GM10248 (cell line): ENCODE results near the gene SPRN.
"Not testable (repeated sequence)": the region's sequence is repeated elsewhere in the genome, so short reads cannot be mapped to it uniquely, and the experiment has no call there.

Source experiments
- CTCF ChIA-PET: fragments of 300-600 bp; sonication (Branson Sonifier 250); formaldehyde crosslinking; extraction: SDS; loops from one replicate; lab custom pipeline; 2021; ENCODE audit warnings: antibody characterized with exemption; lab: Yijun Ruan, JAX
- POLR2A ChIA-PET: fragments of 350-650 bp; sonication (Branson Sonifier 250); formaldehyde crosslinking; extraction: SDS; loops from one replicate; lab custom pipeline; 2020; ENCODE audit warnings: antibody characterized with exemption; lab: Yijun Ruan, JAX
- DNase-seq: peaks from one replicate; pipeline ENCODE4 v3.0.0; 2012; ENCODE audit errors: extremely low spot score
- CTCF ChIP-seq: IDR thresholded peaks from 2 replicates; pipeline ENCODE4 v1.5.1; 2012; ENCODE audit warnings: mild to moderate bottlenecking, low read depth; ENCODE audit errors: extremely low read depth, missing control alignments, control extremely low read depth

SPRN gene

GRCh38 chr10:133377025-133377817 is 47.2 kb downstream of the SPRN start:
- DNase-seq: no peak
- ChIA-PET POLR2A (interaction anchor here (0.6 kb wide), 1 partner anchor 102 kb away, joined by 3 read pairs; no protein-coding TSS in a partner anchor), CTCF (interaction anchor here (1.0 to 3.4 kb wide), 5 partner anchors 12 to 48 kb away, joined by 3 to 12 read pairs (median 3); partner anchors contain the start of gene PRAP1)
- TF ChIP-seq CTCF: no peak

GRCh38 chr10:133376183-133376582 is 48.2 kb downstream of the SPRN start:
- CTCF ChIA-PET: interaction anchor here (1.0 to 3.4 kb wide), 3 partner anchors 14 to 47 kb away, joined by 3 to 12 read pairs (median 5); partner anchors contain the start of gene PRAP1
- POLR2A ChIA-PET, DNase-seq: not testable (repeated sequence)

- ChIA-PET CTCF (interaction anchor here (1.0 to 1.9 kb wide), 2 partner anchors 29 to 46 kb away, joined by 3 to 5 read pairs; partner anchors contain the start of gene PRAP1), POLR2A (no interaction called here)
- no peak for TF ChIP-seq CTCF
- no peak for DNase-seq
Measured at GRCh38 chr10:133375357-133376115, 48.9 kb downstream of the SPRN start.

GRCh38 chr10:133373174-133374090 is 51.0 kb downstream of the SPRN start, which contains the start of gene ECHS1:
ECHS1 (minus strand) TSS chr10:133373354; CDS start chr10:133373333, 21 bp downstream.
- ChIA-PET POLR2A (interaction anchor here (0.9 kb wide), 1 partner anchor 95 kb away, joined by 4 read pairs; no protein-coding TSS in a partner anchor), CTCF (interaction anchor here (1.6 kb wide), 2 partner anchors 16 to 64 kb away, joined by 3 to 4 read pairs; no protein-coding TSS in a partner anchor)
- DNase-seq: peak; percentile 99
- TF ChIP-seq CTCF: no peak

GRCh38 chr10:133372507-133372906 is 51.9 kb downstream of the SPRN start:
- peak; percentile 22 for DNase-seq
- no peak for TF ChIP-seq CTCF
- ChIA-PET CTCF (interaction anchor here (1.6 kb wide), 2 partner anchors 17 to 65 kb away, joined by 3 to 4 read pairs; no protein-coding TSS in a partner anchor), POLR2A (no interaction called here)
